Naive thymus-derived CD4-positive, alpha-beta T cell (primary cell): ENCODE data around the gene CHST3. TPM values are rescaled to one million over a fixed set of nuclear protein-coding genes. Genes with fewer than 3 reads are reported as not detected.

Source experiments
- ATAC-seq: fragments of 150-1000 bp; cut with Tn5 transposase; 2 replicates; pipeline ENCODE4 v1.10.0; 2021; ENCODE audit warnings: mild to moderate bottlenecking, moderate library complexity
- CTCF ChIA-PET: fragments of 350-600 bp; sonication (Branson Sonifier 250); formaldehyde crosslinking; loops from one replicate; lab custom pipeline; 2021; ENCODE audit warnings: antibody characterized with exemption; lab: Charles Lee
- POLR2A ChIA-PET: fragments of 350-600 bp; sonication (Branson Sonifier 250); formaldehyde crosslinking; loops from one replicate; lab custom pipeline; 2021; ENCODE audit warnings: antibody characterized with exemption, inconsistent platforms; lab: Charles Lee
- DNase-seq, 9 donors: peaks; one replicate each; pipeline versions ENCODE4 v3.0.0 to v3.0.0-alpha.2; 2020 to 2022; ENCODE audit warnings: mixed read lengths in 1 of 9
- H3K27ac ChIP-seq: one replicate; pipeline ENCODE4 v1.7.0; 2013; ENCODE audit warnings: mild to moderate bottlenecking, low read depth, low read length, moderate library complexity
- H3K27me3 ChIP-seq, 2 donors: one replicate each; pipeline ENCODE4 v1.7.0; 2013; ENCODE audit warnings: low read length in 2 of 2, mild to moderate bottlenecking in 2 of 2, moderate library complexity in 2 of 2; ENCODE audit not compliant: control insufficient read depth in 2 of 2, insufficient read depth in 2 of 2
- H3K36me3 ChIP-seq, 3 experiments: 1 replicate in 2 of 3; 2 replicates in 1 of 3; pipeline ENCODE4 v1.7.0; 2013; ENCODE audit warnings: low read length in 3 of 3, mild to moderate bottlenecking in 3 of 3, moderate library complexity in 1 of 3; ENCODE audit not compliant: insufficient read depth in 3 of 3, control insufficient read depth in 2 of 3
- H3K4me1 ChIP-seq, 2 donors: one replicate each; pipeline ENCODE4 v1.7.0; 2013; ENCODE audit warnings: low read length in 2 of 2, mild to moderate bottlenecking in 2 of 2, moderate library complexity in 1 of 2; ENCODE audit not compliant: control insufficient read depth in 2 of 2, insufficient read depth in 2 of 2
- H3K4me3 ChIP-seq: 2 replicates; pipeline ENCODE4 v1.7.0; 2013; ENCODE audit warnings: mild to moderate bottlenecking, low read length
- H3K9me3 ChIP-seq, 3 experiments: 1 replicate in 2 of 3; 2 replicates in 1 of 3; pipeline ENCODE4 v1.7.0; 2013; ENCODE audit warnings: low read length in 3 of 3; ENCODE audit not compliant: control insufficient read depth in 2 of 3
- H3K27ac Mint-ChIP-seq, 9 donors: one replicate each; pipeline ENCODE4 v1.8.0; 2020 to 2022; ENCODE audit warnings: mixed read lengths in 9 of 9, mild to moderate bottlenecking in 8 of 9, moderate library complexity in 5 of 9, inconsistent platforms in 2 of 9
- H3K27me3 Mint-ChIP-seq, 5 donors: one replicate each; pipeline ENCODE4 v1.8.0; 2021 to 2022; ENCODE audit warnings: mixed read lengths in 5 of 5, mild to moderate bottlenecking in 1 of 5
- H3K36me3 Mint-ChIP-seq, 5 donors: one replicate each; pipeline ENCODE4 v1.8.0; 2020 to 2022; ENCODE audit warnings: mixed read lengths in 5 of 5, mild to moderate bottlenecking in 3 of 5, inconsistent platforms in 1 of 5
- H3K4me1 Mint-ChIP-seq, 7 donors: one replicate each; pipeline ENCODE4 v1.8.0; 2020 to 2022; ENCODE audit warnings: mixed read lengths in 7 of 7, mild to moderate bottlenecking in 3 of 7, inconsistent platforms in 1 of 7
- H3K4me3 Mint-ChIP-seq, 10 donors: one replicate each; pipeline ENCODE4 v1.8.0; 2020 to 2022; ENCODE audit warnings: mild to moderate bottlenecking in 10 of 10, mixed read lengths in 10 of 10, moderate library complexity in 6 of 10, inconsistent platforms in 2 of 10
- H3K9me3 Mint-ChIP-seq, 11 donors: one replicate each; pipeline ENCODE4 v1.8.0; 2020 to 2022; ENCODE audit warnings: mixed read lengths in 11 of 11, mild to moderate bottlenecking in 4 of 11, inconsistent platforms in 1 of 11, moderate library complexity in 1 of 11
- intact Hi-C, 2 donors: fragments of 100-400 bp; cut with micrococcal nuclease; formaldehyde crosslinking; loops; one replicate each; pipeline ENCODE4 v1.15.1; 2023
- polyA plus RNA-seq, 2 donors: library from polyadenylated mRNA; unstranded; fragments of 300-500 nt; fragmentation: Illumina TruSeq; gene quantifications; one replicate each; pipeline ENCODE4 v1.2.3, GENCODE V29; 2021
- total RNA-seq, 6 experiments: library from RNA in 5 of 6; stranded (reverse) in 5 of 6; gene quantifications; 1 replicate in 5 of 6; 2 replicates in 1 of 6; pipeline ENCODE4 v1.2.3 and lab custom pipeline; 2021 to 2026

CHST3 gene
- total and polyA plus RNA-seq, 7 experiments from 2014 or later, result 0.05 TPM; not detected in 6

DNA sequence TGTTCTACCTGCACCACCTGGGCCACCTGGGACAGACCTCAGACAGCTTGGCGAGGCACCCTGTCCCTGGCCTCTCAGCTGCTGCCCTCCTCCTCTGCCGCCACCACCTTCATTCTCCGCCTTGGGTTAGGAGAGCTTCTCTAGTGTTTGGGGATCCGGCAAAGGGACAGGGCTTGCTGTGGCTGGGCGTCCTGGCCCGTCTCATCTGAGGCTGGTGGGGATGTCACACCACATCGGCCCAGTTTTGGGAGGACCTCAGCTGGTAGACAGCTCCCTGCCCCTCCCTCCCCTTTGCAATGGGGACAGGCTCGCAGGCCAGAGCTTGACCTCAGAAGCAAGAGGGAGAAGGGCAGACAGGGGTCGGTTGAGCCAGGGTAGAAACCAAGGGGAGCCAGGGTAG, 97.7 kb downstream of the CHST3 start:
- DNase-seq (no peak), ATAC-seq (peak; percentile 4)
- peaks cover 18 to 57% (median 40%) of the 10 kb centered on the region in 3 experiments for H3K36me3 ChIP-seq
- H3K27me3 Mint-ChIP-seq, result no peaks in the 10 kb centered on the region
- H3K4me1 Mint-ChIP-seq, result peaks cover 0 to 37% (median 24%) of the 10 kb centered on the region in 7 donors
- peak overlapping the region in 2 of 10 donors; percentile 5 to 66 for H3K4me3 Mint-ChIP-seq
- CTCF ChIA-PET, result interaction anchor here (0.9 to 3.4 kb wide), 5 partner anchors 8 to 160 kb away, joined by 3 to 16 read pairs (median 5); no protein-coding TSS in a partner anchor
- intact Hi-C loops, result loop anchor here in 1 of 2 donors (1.0 to 5.0 kb wide), 4 partner anchors 14 to 275 kb away; partner anchors contain the start of genes ANAPC16 and ASCC1
- no peaks in the 10 kb centered on the region for H3K9me3 ChIP-seq
- peak overlapping the region in 8 of 9 donors; percentile 10 to 91 (median 60) for H3K27ac Mint-ChIP-seq
- no peak overlapping the region for H3K27ac ChIP-seq
- H3K27me3 ChIP-seq, result no peaks in the 10 kb centered on the region
- peaks cover 0 to 14% (median 0%) of the 10 kb centered on the region in 11 donors for H3K9me3 Mint-ChIP-seq
- H3K36me3 Mint-ChIP-seq, result peaks cover 4 to 32% (median 10%) of the 10 kb centered on the region in 5 donors
- POLR2A ChIA-PET, result interaction anchor here (0.5 to 3.0 kb wide), 5 partner anchors 13 to 122 kb away, joined by 3 to 9 read pairs (median 3); no protein-coding TSS in a partner anchor
- no peak overlapping the region for H3K4me3 ChIP-seq
- H3K4me1 ChIP-seq, result no peaks in the 10 kb centered on the region

DNA sequence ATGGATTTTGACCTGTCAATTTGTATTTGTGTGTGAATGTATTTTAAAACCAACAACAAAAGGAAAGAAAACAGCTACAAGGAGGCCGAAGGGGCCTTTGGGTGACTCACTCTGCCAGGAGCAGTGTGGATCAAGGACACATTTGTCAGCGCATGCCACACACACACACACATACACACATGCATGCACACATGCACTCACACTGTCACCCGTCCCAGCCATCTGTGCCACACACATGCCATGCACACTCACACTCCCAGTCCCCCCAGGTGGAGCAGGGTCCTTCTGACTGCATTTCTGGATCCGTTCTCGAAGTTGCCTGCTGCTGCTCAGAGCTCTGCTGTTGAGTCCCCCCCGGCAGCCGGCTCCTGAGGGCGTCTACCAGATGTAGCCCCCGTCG, 98.2 kb downstream of the CHST3 start:
- Mint-ChIP-seq H3K36me3 (peaks cover 4 to 35% (median 10%) of the 10 kb centered on the region in 5 donors), H3K4me3 (peak overlapping the region in 1 of 10 donors; percentile 35), H3K4me1 (peaks cover 0 to 36% (median 23%) of the 10 kb centered on the region in 7 donors), H3K9me3 (peaks cover 0 to 14% (median 0%) of the 10 kb centered on the region in 11 donors), H3K27ac (peak overlapping the region in 8 of 9 donors; percentile 10 to 91 (median 82)), H3K27me3 (no peaks in the 10 kb centered on the region)
- POLR2A ChIA-PET, result interaction anchor here (0.5 to 3.0 kb wide), 7 partner anchors 13 to 160 kb away, joined by 3 to 9 read pairs (median 3); no protein-coding TSS in a partner anchor
- intact Hi-C loops, result loop anchor here in 1 of 2 donors (5.0 kb wide), 2 partner anchors 155 to 275 kb away; partner anchors contain the start of genes ANAPC16 and ASCC1
- CTCF ChIA-PET, result interaction anchor here (0.9 to 3.4 kb wide), 5 partner anchors 9 to 160 kb away, joined by 3 to 16 read pairs (median 5); no protein-coding TSS in a partner anchor
- Histone ChIP-seq H3K9me3 (no peaks in the 10 kb centered on the region), H3K36me3 (peaks cover 19 to 62% (median 44%) of the 10 kb centered on the region in 3 experiments), H3K27me3 (no peaks in the 10 kb centered on the region), H3K4me1 (no peaks in the 10 kb centered on the region), H3K4me3 (no peak overlapping the region), H3K27ac (no peak overlapping the region)
- DNase-seq, result peak in 1 of 9 donors; percentile 52
- no peak for ATAC-seq

Other genes with a start within 250 kb of the CHST3 start
- gene C10orf105, start 244.6 kb upstream of the CHST3 start, total RNA-seq, result 1 to 10 TPM in 1 of 5 experiments, under 1 TPM in 4; 0.13 to 1.0 (median 0.19) TPM
- gene C10orf105, start 244.6 kb upstream of the CHST3 start, polyA plus RNA-seq, result not detected
- 100 to 1,000 TPM in 3 of 5 experiments, 10 to 100 TPM in 2; 91.1 to 271 (median 101) TPM for gene VSIR, start 190.9 kb upstream of the CHST3 start, total RNA-seq
- gene VSIR, start 190.9 kb upstream of the CHST3 start, polyA plus RNA-seq, result 100 to 1,000 TPM; 220 to 300 TPM
- gene PSAP, start 113.1 kb upstream of the CHST3 start, total RNA-seq, result 1,000 to 10,000 TPM in 1 of 5 experiments, 100 to 1,000 TPM in 4; 153 to 1,163 (median 266) TPM
- gene PSAP, start 113.1 kb upstream of the CHST3 start, polyA plus RNA-seq, result 100 to 1,000 TPM; 421 to 506 TPM
- gene SPOCK2, start 124.2 kb downstream of the CHST3 start, total RNA-seq, result 100 to 1,000 TPM; 312 to 543 (median 505) TPM
- gene SPOCK2, start 124.2 kb downstream of the CHST3 start, polyA plus RNA-seq, result 100 to 1,000 TPM; 200 to 250 TPM